Measurements from ENCODE around the gene TGM4. TPM values are rescaled to one million over a fixed set of nuclear protein-coding genes. Genes with fewer than 3 reads are reported as not detected.
A peak's percentile ranks its signal among the peaks of the same experiment; 100 is the strongest.

The TGM4 gene
- total and polyA plus RNA-seq, 9 of the 15 experiments (the other 6 are each of a cell fraction or from before 2014, with no cell fraction given), result not detected

GRCh38 chr3:44886561-44886960 is 12.2 kb downstream of the TGM4 start:
- DNase-seq (ENCODE audit: extremely low read depth in 1 of 4, low spot score in 3 of 4), result no peak
- Histone ChIP-seq H3K36me3 (ENCODE audit: control insufficient read depth, insufficient read depth, low read length) (no peaks in the 10 kb centered on the region), H3K27ac (ENCODE audit: extremely low read depth, low read depth, low read length) (no peak overlapping the region), H3K4me1 (replicated peaks in 1 of 2; ENCODE audit: control insufficient read depth in 2 of 2, insufficient read depth in 2 of 2, low read length in 2 of 2) (no peaks in the 10 kb centered on the region), H3K4me2 (ENCODE audit: insufficient read depth, low read length) (no peak overlapping the region), H3K27me3 (ENCODE audit: control insufficient read depth in 2 of 2, insufficient read depth in 2 of 2, low read length in 2 of 2) (peaks cover 32 to 58% of the 10 kb centered on the region in 2 experiments), H3K4me3 (no peak overlapping the region), H3K79me2 (ENCODE audit: control insufficient read depth, insufficient read depth, low read length) (no peaks in the 10 kb centered on the region), H3K9me1 (ENCODE audit: control insufficient read depth, insufficient read depth, low read length) (no peaks in the 10 kb centered on the region), H2AFZ (ENCODE audit: low read depth, low read length) (no peak overlapping the region), H4K20me1 (replicated peaks; ENCODE audit: control insufficient read depth, insufficient read depth, low read length) (peaks cover 5% of the 10 kb centered on the region; the same call in 1 of the 2 replicates), H3K9me3 (replicated peaks; ENCODE audit: control insufficient read depth, insufficient read depth, low read depth, low read length) (no peaks in the 10 kb centered on the region), H3K9ac (ENCODE audit: insufficient read depth in 1 of 2, low read depth in 2 of 2, low read length in 2 of 2) (peak overlapping the region in 1 of 2 experiments; percentile 22; a peak in 1 of 4 replicates)
- ATAC-seq, result no peak; the same call in 2 of the 3 replicates
- WGBS (ENCODE audit: insufficient coverage, low coverage, missing lambda C conversion rate), result 0% methylated on average over 3 of the region's 3 CpGs
- intact Hi-C loops (cut with micrococcal nuclease), result no loop called here
- in situ Hi-C loops (cut with MboI), result no loop called here
- ChIA-PET CTCF (ENCODE audit: low intra/inter-chr PET ratio) (no interaction called here), POLR2A (interaction anchor here (0.7 to 1.0 kb wide), 3 partner anchors 10 to 26 kb away, joined by 4 to 5 read pairs (median 4); no protein-coding TSS in a partner anchor)
- BruUV-seq (replicated peaks), result no TSS peak
- FAIRE-seq, result no peak
- TF ChIP-seq, protein P1, sequence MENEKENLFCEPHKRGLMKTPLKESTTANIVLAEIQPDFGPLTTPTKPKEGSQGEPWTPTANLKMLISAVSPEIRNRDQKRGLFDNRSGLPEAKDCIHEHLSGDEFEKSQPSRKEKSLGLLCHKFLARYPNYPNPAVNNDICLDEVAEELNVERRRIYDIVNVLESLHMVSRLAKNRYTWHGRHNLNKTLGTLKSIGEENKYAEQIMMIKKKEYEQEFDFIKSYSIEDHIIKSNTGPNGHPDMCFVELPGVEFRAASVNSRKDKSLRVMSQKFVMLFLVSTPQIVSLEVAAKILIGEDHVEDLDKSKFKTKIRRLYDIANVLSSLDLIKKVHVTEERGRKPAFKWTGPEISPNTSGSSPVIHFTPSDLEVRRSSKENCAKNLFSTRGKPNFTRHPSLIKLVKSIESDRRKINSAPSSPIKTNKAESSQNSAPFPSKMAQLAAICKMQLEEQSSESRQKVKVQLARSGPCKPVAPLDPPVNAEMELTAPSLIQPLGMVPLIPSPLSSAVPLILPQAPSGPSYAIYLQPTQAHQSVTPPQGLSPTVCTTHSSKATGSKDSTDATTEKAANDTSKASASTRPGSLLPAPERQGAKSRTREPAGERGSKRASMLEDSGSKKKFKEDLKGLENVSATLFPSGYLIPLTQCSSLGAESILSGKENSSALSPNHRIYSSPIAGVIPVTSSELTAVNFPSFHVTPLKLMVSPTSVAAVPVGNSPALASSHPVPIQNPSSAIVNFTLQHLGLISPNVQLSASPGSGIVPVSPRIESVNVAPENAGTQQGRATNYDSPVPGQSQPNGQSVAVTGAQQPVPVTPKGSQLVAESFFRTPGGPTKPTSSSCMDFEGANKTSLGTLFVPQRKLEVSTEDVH (IDR thresholded peaks at IDR 0.05; ENCODE audit: low read depth, partially characterized antibody), result no peak
- TF ChIP-seq SIRT6 (IDR thresholded peaks at IDR 0.05; ENCODE audit: low read depth, low read length) (no peak), FUS (optimal IDR thresholded peaks at IDR 0.05; ENCODE audit: low read depth, low read length) (no peak), DIDO1 (tag; IDR thresholded peaks at IDR 0.05; ENCODE audit: low read depth) (no peak), ZNF561 (CRISPR knock-in tag; conservative IDR thresholded peaks at IDR 0.05) (no peak), MBD2 (IDR thresholded peaks at IDR 0.05; ENCODE audit: borderline replicate concordance, low read depth) (no peak), SIX5 (IDR thresholded peaks at IDR 0.05; ENCODE audit: borderline replicate concordance in 1 of 2, insufficient read depth in 1 of 2, low read depth in 1 of 2, low read length in 2 of 2) (no peak), MCM5 (IDR thresholded peaks at IDR 0.05; ENCODE audit: low read depth) (no peak), CBFA2T3 (IDR thresholded peaks at IDR 0.05) (no peak), ZBTB2 (IDR thresholded peaks at IDR 0.05) (no peak), NR2C2 (CRISPR knock-in tag; IDR thresholded peaks at IDR 0.05) (no peak), NR2C2 (tag; IDR thresholded peaks at IDR 0.05) (no peak), NCOA1 (IDR thresholded peaks at IDR 0.05; ENCODE audit: low read depth) (no peak), NFE2 (IDR thresholded peaks at IDR 0.05; ENCODE audit: low read depth) (no peak), NR2F6 (CRISPR knock-in tag; IDR thresholded peaks at IDR 0.05) (no peak), BCOR (IDR thresholded peaks at IDR 0.05) (no peak), ZNF785 (CRISPR knock-in tag; IDR thresholded peaks at IDR 0.05) (no peak)
- TF ChIP-seq, protein P2, sequence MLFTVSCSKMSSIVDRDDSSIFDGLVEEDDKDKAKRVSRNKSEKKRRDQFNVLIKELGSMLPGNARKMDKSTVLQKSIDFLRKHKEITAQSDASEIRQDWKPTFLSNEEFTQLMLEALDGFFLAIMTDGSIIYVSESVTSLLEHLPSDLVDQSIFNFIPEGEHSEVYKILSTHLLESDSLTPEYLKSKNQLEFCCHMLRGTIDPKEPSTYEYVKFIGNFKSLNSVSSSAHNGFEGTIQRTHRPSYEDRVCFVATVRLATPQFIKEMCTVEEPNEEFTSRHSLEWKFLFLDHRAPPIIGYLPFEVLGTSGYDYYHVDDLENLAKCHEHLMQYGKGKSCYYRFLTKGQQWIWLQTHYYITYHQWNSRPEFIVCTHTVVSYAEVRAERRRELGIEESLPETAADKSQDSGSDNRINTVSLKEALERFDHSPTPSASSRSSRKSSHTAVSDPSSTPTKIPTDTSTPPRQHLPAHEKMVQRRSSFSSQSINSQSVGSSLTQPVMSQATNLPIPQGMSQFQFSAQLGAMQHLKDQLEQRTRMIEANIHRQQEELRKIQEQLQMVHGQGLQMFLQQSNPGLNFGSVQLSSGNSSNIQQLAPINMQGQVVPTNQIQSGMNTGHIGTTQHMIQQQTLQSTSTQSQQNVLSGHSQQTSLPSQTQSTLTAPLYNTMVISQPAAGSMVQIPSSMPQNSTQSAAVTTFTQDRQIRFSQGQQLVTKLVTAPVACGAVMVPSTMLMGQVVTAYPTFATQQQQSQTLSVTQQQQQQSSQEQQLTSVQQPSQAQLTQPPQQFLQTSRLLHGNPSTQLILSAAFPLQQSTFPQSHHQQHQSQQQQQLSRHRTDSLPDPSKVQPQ (CRISPR knock-in tag; IDR thresholded peaks at IDR 0.05; ENCODE audit: borderline replicate concordance), result no peak
